H1 (cell line): ENCODE measurements around the gene CTPS2. TPM values are rescaled to one million over a fixed set of nuclear protein-coding genes. Genes with fewer than 3 reads are reported as not detected.

Experiments
- ATF3 ChIP-seq: IDR thresholded peaks from 2 replicates; pipeline ENCODE4 v1.6.1; 2011; ENCODE audit warnings: low read depth, mild to moderate bottlenecking, low read length; ENCODE audit not compliant: insufficient read depth
- BRCA1 ChIP-seq: IDR thresholded peaks from 2 replicates; pipeline ENCODE4 v1.6.1; 2012; ENCODE audit warnings: low read depth, low read length, improper control_type of control experiment
- CTBP2 ChIP-seq: IDR thresholded peaks from 2 replicates; pipeline ENCODE4 v1.7.0; 2011; ENCODE audit warnings: borderline replicate concordance, mild to moderate bottlenecking, moderate library complexity, mixed read lengths, low read length; ENCODE audit not compliant: insufficient read depth, insufficient read length
- KDM4A ChIP-seq: IDR thresholded peaks from one replicate; pipeline ENCODE4 v1.7.1; 2012; ENCODE audit warnings: low read depth, mild to moderate bottlenecking, moderate library complexity, low read length, inconsistent platforms; ENCODE audit not compliant: severe bottlenecking
- NANOG ChIP-seq: IDR thresholded peaks from 2 replicates; pipeline ENCODE4 v1.6.1; 2011; ENCODE audit warnings: low read length, low read depth, mild to moderate bottlenecking, inconsistent platforms; ENCODE audit not compliant: insufficient read depth, poor library complexity, severe bottlenecking
- PHF8 ChIP-seq: fragments of 200-600 bp; sonication (generic); conservative IDR thresholded peaks from 2 replicates; pipeline ENCODE4 v1.7.1; 2012; ENCODE audit warnings: low read depth, mild to moderate bottlenecking, inconsistent platforms, low read length, moderate library complexity
- POLR2A ChIP-seq, 2 experiments: IDR thresholded peaks; 1 replicate in 1 of 2; 2 replicates in 1 of 2; pipeline ENCODE4 v1.6.1; 2011; ENCODE audit warnings: low read depth in 2 of 2, low read length in 2 of 2, mild to moderate bottlenecking in 2 of 2; ENCODE audit errors: control extremely low read depth in 1 of 2
- SP2 ChIP-seq: IDR thresholded peaks from 2 replicates; pipeline ENCODE4 v1.6.1; 2012; ENCODE audit warnings: mild to moderate bottlenecking, low read length, inconsistent platforms
- SP4 ChIP-seq: IDR thresholded peaks from 2 replicates; pipeline ENCODE4 v1.6.1; 2012; ENCODE audit warnings: low read length, inconsistent platforms
- YY1 ChIP-seq: IDR thresholded peaks from 2 replicates; pipeline ENCODE4 v1.6.1; 2011; ENCODE audit warnings: low read depth, mild to moderate bottlenecking, low read length
- polyA plus RNA-seq, 7 experiments: library from polyadenylated mRNA; depleted of rRNA in 3 of 7; stranded (reverse) in 5 of 7; unstranded in 2 of 7; fragments of >200 nt in 5 of 7; fragments of 200-250 nt in 2 of 7; gene quantifications; 1 replicate in 5 of 7; 2 replicates in 1 of 7; 4 replicates in 1 of 7; pipeline versions ENCODE4 v1.2.1 to v1.2.3, GENCODE V29; 2011 to 2013; ENCODE audit warnings: missing spikeins in 2 of 7, mixed read lengths in 2 of 7
- total RNA-seq: library from RNA; stranded (reverse); fragmentation: NEBNext Ultra II Directional; extraction: Animal tissue kit (Norgen Biotek cat#: 25700); gene quantifications from 2 replicates; pipeline ENCODE4 v1.2.1, GENCODE V29; 2021
- TF ChIP-seq, protein P1 (sequence below): fragments of 300-600 bp; sonication (generic); IDR thresholded peaks from 2 replicates; pipeline ENCODE4 v1.7.1; 2012; ENCODE audit warnings: low read length, moderate library complexity, mild to moderate bottlenecking, inconsistent platforms; ENCODE audit not compliant: insufficient replicate concordance

Gene CTPS2
- total and polyA plus RNA-seq, 2 of the 8 experiments (the other 6 are each of a cell fraction or from before 2014, with no cell fraction given), result 17.1 to 34.0 TPM

DNA sequence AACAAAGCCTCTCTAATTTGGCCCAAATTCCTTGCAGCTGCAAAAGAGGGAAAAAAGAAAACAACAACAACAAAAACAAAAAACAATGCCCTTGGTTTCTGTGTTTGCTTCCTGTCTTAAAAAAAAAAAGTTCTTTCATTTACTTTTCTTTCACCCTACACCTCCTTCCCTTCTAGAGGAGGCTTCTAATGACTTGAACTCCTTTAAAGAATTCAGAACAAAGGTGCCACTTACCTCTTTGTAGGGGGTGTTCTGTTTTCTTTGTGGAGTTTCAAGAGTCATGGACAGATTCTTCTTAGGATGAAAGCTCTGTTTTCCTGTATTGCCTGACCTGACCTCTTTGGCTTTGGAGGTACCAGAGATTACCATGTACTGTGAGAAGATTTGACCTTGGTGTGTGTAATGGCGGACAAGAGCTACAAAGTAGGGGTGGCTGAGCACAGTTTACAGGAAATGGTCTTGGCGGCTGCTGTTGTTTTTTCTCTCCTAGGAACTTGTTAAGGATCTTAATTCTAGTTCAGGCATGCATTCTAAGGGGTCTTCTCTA is 134.9 kb downstream of the CTPS2 start (continued):
- TF ChIP-seq, protein P1, sequence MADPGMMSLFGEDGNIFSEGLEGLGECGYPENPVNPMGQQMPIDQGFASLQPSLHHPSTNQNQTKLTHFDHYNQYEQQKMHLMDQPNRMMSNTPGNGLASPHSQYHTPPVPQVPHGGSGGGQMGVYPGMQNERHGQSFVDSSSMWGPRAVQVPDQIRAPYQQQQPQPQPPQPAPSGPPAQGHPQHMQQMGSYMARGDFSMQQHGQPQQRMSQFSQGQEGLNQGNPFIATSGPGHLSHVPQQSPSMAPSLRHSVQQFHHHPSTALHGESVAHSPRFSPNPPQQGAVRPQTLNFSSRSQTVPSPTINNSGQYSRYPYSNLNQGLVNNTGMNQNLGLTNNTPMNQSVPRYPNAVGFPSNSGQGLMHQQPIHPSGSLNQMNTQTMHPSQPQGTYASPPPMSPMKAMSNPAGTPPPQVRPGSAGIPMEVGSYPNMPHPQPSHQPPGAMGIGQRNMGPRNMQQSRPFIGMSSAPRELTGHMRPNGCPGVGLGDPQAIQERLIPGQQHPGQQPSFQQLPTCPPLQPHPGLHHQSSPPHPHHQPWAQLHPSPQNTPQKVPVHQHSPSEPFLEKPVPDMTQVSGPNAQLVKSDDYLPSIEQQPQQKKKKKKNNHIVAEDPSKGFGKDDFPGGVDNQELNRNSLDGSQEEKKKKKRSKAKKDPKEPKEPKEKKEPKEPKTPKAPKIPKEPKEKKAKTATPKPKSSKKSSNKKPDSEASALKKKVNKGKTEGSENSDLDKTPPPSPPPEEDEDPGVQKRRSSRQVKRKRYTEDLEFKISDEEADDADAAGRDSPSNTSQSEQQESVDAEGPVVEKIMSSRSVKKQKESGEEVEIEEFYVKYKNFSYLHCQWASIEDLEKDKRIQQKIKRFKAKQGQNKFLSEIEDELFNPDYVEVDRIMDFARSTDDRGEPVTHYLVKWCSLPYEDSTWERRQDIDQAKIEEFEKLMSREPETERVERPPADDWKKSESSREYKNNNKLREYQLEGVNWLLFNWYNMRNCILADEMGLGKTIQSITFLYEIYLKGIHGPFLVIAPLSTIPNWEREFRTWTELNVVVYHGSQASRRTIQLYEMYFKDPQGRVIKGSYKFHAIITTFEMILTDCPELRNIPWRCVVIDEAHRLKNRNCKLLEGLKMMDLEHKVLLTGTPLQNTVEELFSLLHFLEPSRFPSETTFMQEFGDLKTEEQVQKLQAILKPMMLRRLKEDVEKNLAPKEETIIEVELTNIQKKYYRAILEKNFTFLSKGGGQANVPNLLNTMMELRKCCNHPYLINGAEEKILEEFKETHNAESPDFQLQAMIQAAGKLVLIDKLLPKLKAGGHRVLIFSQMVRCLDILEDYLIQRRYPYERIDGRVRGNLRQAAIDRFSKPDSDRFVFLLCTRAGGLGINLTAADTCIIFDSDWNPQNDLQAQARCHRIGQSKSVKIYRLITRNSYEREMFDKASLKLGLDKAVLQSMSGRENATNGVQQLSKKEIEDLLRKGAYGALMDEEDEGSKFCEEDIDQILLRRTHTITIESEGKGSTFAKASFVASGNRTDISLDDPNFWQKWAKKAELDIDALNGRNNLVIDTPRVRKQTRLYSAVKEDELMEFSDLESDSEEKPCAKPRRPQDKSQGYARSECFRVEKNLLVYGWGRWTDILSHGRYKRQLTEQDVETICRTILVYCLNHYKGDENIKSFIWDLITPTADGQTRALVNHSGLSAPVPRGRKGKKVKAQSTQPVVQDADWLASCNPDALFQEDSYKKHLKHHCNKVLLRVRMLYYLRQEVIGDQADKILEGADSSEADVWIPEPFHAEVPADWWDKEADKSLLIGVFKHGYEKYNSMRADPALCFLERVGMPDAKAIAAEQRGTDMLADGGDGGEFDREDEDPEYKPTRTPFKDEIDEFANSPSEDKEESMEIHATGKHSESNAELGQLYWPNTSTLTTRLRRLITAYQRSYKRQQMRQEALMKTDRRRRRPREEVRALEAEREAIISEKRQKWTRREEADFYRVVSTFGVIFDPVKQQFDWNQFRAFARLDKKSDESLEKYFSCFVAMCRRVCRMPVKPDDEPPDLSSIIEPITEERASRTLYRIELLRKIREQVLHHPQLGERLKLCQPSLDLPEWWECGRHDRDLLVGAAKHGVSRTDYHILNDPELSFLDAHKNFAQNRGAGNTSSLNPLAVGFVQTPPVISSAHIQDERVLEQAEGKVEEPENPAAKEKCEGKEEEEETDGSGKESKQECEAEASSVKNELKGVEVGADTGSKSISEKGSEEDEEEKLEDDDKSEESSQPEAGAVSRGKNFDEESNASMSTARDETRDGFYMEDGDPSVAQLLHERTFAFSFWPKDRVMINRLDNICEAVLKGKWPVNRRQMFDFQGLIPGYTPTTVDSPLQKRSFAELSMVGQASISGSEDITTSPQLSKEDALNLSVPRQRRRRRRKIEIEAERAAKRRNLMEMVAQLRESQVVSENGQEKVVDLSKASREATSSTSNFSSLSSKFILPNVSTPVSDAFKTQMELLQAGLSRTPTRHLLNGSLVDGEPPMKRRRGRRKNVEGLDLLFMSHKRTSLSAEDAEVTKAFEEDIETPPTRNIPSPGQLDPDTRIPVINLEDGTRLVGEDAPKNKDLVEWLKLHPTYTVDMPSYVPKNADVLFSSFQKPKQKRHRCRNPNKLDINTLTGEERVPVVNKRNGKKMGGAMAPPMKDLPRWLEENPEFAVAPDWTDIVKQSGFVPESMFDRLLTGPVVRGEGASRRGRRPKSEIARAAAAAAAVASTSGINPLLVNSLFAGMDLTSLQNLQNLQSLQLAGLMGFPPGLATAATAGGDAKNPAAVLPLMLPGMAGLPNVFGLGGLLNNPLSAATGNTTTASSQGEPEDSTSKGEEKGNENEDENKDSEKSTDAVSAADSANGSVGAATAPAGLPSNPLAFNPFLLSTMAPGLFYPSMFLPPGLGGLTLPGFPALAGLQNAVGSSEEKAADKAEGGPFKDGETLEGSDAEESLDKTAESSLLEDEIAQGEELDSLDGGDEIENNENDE, result no peak
- TF ChIP-seq PHF8 (no peak), BRCA1 (no peak), ATF3 (no peak), CTBP2 (no peak), YY1 (peak; percentile 59), SP4 (no peak), POLR2A (IDR thresholded peaks at IDR 0.05; ENCODE audit: control extremely low read depth in 1 of 2, low read depth in 2 of 2, low read length in 2 of 2) (peak in 1 of 2 experiments; percentile 18; a peak in 1 of 3 replicates), KDM4A (no peak), SP2 (no peak), NANOG (peak; percentile 43)
